GM19324 (cell line): ENCODE measurements around the gene PRSS53.
"Not testable (repeated sequence)": the region's sequence is repeated elsewhere in the genome, so short reads cannot be mapped to it uniquely, and the experiment has no call there.

ENCODE experiments used
- ATAC-seq: cut with Tn5 transposase; IDR thresholded peaks from one replicate; pipeline ENCODE4 v1.9.1; 2021; ENCODE audit warnings: mild to moderate bottlenecking, moderate library complexity; ENCODE audit not compliant: unreplicated experiment, low FRiP score

The PRSS53 gene

DNA sequence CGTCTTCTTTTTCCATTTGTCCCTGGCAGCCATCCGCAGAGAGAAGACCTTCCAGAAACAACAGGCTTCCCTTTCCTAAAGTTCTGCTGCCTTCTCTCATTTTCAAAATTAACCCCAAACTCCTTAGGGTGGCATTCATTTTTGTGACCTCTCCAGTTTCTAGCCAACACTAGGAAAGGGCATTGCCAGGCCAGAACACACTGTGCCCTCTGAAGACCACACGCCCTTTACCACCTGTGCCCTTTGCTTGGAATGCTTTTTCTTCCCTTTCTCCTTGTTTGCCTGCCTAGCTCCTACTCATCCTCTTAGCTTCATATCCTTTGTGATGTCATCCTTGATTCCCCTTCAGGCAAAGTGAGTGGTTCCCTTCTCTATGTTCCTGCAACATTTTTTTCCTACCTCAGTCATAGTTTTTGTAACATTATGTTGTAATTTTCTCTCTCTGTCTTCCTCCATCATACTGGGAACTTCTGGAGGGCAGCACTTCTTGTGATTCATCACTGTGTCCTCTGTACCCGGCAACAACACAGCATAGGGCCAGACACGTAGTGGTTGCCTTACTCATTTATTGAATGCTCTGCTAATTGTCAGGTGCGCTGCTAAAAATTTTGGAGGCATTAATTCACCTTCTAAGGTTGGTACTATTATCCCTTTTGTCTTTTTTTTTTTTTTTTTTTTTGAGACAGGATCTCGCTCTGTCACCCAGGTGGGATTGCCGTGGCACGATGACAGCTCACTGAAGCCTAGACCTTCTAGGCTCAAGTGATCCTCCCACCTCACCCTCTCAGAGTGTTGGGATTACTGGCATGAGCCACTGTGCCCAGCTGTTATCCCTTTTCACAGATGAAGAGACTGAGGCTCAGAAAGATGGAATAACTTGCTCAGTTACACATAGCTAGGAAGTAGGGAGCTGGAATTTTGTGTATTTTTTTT, 29.7 kb upstream of the PRSS53 start:
- ATAC-seq: no peak

DNA sequence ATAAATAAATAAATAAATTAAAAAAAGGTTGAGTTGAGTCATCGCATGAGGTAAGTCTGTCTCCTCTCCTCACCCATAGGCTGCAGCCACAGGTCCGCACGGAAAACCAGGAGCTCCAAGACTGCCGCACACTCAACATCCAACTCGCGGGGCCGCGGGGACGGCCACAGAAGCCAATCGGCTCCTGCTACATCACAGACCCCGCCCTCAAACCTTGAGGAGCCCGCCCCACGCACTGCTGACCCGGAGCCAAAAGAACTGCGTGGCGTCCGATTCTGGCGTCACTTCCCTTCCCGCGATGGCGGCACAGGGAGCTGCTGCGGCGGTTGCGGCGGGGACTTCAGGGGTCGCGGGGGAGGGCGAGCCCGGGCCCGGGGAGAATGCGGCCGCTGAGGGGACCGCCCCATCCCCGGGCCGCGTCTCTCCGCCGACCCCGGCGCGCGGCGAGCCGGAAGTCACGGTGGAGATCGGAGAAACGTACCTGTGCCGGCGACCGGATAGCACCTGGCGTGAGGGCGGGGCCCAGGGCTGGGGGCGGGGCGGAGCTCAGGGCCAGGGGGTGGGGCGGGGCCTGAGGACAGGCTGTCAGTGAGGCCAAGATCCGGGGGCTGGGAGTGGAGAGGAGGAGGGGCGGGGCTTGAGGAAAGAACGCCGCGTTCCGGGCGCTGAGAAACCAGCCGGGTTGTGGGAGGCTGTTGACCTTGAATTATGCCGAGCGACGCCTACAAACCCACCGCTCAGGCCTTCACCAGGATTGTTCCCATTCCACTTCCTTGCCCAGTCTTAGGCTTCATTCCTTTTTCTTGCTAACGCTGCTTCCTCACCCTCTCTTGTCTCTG, 28.9 kb upstream of the PRSS53 start, which contains the start of gene KAT8:
Gene KAT8 (plus strand): TSS at position 281 of the 839 bp plus-strand sequence. CDS start 18 bp downstream, at position 299.
- ATAC-seq: peak; percentile 92

DNA sequence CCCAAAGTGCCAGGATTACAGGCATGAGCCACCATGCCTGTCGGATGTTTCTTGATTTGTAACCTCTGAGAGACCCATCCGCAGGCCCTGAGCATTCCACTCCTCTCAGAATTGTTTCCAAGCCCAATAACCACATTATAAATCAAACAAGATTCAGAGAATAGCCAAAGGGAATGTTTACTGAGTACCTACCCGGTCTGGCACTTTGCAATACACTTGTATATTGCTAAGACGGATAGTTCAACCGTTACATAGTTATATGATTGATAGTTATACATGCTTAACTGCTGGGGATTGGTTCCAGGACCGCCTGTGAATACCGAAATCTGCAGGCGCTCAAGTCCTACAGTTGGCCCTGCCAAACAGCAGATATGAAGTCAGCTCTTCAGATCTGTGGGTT, 25.7 kb upstream of the PRSS53 start:
- ATAC-seq: no peak

DNA sequence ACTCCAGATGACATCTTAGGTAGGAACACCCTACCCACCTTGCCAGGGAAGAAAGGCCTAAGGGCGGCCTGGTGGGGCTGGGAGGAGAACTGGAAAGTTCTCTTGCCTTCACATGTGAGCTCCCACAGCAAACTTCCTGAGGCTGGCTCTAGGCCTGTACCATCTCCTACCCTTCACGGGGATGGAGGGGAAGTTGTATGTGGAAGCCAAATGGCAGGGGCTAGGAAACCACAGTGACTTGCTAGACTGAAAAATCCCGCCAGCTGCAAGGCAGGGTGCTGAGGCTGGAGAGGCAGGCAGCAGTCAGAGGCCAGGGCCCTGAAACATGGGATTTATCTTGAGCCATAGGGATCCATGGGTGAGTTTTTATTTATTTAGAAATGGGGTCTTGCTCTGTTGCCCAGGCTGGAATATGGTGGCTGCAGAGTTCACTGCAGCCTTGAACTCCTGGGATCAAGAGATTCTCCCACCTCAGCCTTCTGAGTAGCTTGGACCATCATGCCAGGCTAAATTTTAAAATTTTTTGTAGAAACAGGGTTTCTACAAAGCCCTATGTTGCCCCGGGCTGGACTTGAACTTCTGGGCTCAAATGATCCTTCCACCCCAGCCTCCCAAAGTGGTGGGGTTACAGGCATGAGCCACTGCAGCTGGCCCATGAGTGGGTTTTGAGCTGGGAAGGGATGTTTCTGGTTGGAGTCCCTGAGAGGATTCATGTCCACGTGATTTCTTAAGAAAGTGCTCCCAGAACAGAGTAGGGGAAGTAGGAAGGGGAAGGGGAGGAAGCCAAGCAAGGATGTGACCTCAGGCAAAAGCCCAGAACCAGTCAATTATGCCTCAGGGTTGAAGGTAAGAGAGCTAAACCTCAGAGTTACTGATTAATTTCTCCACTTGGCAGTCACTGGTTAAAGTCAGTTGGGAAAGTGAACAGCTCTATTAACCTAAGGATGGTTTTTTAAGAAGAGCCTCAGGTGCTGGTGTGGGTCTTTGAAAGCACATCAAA, 24.7 kb upstream of the PRSS53 start:
- no peak for ATAC-seq

DNA sequence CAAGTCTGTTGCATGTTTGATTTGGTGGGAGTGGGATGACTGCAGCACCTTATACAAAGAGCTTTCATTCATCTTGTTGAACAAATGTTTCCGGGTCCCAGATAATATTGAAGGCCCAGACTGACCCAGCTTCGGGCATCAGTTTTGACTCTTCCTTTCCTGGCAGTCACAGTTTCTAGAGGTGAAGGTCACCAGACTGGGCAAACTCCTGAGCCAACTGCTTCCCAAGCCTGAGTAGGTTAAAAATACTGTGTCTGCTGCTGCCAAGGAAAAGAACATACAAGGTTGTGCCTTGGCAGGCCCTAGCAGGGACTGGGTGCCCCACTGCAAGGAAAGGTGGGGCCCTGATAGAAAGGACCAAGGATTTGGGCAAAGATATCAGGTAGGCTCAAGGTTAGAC, 24.0 kb upstream of the PRSS53 start:
- ATAC-seq: no peak

DNA sequence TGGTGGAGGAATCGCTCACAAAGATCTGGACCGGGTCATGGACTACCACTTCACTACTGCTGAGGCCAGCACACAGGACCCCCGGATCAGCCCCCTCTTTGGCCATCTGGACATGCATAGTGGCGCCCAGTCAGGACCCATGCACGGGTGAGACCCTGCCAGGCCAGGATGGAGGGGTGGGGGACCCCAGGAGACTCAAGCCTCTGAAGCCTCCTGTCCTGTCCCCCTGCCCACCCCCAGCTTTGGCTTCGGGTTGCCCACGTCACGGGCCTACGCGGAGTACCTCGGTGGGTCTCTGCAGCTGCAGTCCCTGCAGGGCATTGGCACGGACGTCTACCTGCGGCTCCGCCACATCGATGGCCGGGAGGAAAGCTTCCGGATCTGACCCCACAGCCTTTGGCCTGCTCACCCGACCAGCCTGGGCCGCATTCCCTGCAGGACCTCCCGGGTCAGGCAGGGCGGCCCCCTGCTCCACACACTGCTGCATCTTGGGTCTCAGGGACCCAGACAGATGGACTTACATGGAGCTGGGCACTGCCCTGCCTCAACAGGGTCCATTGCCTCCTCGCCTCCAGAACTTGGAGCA, 23.2 kb upstream of the PRSS53 start:
- no peak for ATAC-seq

DNA sequence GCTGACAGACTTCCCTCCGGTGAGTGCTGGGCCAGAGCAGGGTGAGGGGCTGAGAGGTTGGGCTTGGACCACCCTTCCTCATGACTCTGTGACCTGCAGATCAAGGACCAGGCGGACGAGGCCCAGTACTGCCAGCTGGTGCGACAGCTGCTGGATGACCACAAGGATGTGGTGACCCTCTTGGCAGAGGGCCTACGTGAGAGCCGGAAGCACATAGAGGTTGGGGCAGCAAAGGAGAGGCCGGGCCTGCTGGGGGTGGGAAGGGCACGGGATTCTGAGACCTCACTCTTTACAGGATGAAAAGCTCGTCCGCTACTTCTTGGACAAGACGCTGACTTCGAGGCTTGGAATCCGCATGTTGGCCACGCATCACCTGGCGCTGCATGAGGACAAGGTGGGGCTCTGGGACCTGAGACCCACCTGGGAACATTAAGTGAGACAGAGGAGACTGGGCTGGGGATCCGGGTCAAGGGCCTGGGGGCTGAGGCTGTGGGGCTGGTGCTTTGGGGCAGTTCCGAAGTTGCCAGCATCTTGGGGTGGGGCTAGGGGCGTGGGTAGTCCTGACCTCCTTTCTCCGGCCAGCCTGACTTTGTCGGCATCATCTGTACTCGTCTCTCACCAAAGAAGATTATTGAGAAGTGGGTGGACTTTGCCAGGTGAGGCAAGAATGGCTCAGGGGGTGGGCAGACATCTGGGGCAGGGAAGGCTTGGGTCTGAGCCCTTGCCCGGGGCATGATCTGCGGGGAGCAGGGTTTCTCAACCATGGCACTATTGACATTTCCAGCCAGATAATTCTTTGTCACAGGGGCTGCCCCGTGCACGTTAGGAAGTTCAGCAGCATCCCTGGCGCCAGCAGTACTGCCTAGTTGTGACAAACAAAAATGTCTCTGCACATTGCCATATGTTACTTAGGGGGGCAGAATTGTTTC, 21.6 kb upstream of the PRSS53 start:
- ATAC-seq: no peak

DNA sequence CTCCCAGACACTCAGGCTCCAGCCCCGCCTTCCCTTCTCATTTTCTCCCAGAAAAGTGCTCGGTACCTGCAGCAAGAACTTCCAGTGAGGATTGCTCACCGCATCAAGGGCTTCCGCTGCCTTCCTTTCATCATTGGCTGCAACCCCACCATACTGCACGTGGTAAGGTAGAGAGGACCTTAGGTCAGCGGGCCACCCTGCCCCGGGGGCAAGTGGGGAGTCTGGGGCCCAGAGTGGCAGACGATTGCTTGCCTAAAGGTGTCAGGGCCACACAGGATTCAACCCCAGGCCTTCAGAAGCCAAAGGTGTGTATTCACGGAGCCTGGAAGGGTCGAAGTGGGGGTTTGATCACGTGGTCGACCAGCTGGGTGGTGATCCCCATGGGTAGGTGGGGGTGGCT, 20.9 kb upstream of the PRSS53 start:
- no peak for ATAC-seq

DNA sequence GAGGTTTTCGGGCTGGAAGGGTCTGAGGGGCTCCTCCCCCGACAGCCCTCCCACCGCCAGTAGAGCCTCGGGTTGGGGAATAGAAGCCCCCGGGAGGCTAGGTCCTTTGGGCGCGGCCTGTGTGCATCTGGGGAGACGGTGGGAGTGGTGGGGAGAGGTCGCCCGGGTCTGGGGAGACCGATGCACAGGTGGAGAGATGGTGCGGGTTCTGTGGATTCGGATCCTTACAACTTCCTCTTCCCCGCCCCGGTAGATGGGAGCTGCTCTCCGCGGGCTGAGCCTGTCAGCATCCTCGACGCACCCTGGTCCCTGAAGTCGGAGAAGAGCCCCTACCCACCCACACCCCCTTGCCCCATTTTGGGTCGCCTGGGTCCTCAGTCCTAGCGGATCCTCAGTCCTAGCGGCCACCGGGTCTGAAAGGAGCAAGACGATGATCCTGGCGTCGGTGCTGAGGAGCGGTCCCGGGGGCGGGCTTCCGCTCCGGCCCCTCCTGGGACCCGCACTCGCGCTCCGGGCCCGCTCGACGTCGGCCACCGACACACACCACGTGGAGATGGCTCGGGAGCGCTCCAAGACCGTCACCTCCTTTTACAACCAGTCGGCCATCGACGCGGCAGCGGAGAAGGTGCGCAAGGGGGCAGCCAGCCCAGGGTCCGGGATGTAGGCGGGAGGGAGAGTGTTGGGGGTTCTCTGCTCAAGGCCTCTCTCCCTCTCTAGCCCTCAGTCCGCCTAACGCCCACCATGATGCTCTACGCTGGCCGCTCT, 20.2 kb upstream of the PRSS53 start:
- ATAC-seq: no peak

DNA sequence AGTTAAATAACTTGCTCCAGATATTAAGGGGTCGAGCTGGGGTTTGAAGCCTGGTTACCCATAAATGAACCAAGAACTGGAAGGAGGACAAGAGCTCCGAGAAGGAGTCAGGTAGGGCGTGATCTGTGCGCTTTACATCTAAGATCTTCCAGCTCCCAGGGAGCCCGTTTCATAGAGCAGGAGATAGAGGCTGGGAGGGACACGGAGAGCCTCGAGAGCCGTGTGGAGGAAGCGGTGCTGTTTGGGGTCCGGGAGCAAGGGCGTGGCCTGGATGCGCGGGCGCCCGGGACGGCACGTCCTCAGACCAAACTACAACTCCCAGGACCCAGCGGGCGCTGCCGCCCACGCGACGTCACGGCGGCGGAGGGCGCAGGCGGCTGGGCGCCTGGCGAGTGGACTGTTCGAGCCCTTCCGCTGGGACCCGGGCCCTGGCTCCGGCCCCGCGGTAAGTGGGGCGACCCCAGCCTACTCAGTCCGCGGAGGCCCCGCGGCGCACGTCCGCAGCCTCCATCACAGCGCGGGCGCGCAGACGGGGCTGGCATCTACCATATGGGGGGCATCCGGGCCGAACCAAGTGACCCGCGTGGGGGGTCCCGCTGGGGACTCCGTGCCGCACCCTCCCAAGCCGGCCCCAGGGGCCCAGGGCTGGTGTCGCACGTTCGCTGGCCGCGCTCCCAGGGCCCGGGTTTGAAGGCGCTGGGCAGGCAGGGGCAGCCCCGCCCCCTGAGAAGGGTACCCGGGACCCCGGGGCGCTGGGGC, 19.5 kb upstream of the PRSS53 start, which contains the start of gene BCKDK:
Gene BCKDK (plus strand): TSS at position 352 of the 759 bp plus-strand sequence. CDS start 838 bp downstream, outside the sequence.
- ATAC-seq: peak; percentile 83

DNA sequence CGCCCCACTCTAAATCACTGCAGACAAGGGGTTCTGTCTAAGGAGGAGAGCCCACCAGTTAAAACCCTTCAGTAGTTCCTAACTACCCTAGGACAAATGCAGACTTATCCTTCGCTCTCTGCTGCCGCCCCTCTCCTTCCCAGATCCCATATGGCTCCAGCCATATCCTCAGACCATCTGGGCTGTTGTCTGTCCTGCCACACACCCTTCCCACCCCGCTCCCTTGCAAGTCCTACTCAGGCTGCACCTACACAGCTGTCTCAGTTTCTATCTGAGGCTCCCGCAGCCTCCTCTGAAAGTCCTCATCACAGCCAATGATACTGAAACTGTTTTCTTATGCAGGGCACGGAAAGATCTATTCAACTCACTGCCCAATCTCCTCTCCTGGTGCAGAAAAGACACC, 18.7 kb upstream of the PRSS53 start:
- peak; percentile 40 for ATAC-seq

DNA sequence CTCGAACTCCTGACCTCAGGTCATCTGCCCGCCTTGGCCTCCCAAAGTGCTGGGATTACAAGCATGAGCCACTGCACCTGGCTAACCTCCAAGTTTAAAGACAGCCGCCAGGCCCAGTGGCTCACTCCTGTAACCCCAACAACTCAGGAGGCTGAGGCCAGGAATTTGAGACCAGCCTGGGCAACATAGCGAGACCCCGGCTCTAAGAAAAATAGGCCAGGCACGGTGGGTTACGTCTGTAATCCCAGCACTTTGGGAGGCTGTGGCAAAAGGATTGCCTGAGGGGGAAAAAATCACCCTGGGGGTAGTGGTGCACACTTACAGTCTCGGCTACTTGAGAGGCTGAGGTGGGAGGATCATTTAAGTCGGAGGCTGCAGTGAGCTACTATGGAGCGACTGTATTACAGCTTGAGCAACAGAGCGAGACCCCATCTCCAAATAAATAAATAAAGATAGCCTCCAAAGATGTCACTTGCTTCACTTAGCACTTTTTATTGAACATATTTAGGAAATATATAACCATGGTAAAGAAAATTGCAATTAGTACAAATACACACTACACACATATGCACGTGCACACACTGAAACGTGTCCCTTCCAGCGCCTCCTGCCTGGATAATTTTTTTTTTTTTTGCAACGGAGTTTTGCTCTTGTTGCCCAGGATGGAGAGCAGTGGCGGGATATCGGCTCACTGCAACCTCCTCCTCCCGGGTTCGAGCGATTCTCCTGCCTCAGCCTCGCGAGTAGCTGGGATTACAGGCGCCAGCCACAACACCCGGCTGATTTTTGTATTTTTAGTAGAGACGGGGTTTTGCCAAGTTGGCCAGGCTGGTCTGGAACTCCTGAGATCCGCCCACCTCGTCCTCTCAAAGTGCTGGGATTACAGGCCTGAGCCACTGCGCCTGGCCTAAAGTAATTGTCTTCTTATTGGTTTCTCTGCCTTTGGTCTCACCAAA, 18.0 kb upstream of the PRSS53 start:
- no peak for ATAC-seq

DNA sequence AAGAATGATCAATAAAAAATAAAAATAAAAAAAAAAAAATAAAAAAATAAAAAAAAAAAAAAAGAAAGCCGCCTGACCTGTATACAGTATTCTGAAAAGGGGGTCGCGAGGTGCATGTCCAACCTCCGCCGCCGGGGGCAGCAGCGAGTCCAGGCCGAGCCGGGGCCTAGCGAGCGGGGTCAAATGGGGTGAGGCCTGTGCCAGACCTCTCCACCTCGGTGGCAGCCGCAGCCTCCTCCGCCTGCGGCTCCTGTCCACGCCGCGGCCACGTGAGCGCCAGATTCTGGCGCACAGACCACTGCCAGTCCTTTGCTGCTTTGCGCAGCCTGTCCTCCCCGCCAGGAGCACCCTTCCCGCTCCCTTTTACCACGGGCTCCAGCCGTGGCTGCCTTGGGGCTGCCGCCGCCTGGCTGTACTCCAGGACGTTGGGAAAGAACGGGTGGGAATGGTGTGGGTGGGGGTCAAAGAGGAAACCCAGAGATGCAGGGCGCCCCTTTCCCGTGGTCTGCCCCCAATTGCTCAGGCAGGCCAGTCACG, 17.0 kb upstream of the PRSS53 start:
- ATAC-seq: peak; percentile 34

DNA sequence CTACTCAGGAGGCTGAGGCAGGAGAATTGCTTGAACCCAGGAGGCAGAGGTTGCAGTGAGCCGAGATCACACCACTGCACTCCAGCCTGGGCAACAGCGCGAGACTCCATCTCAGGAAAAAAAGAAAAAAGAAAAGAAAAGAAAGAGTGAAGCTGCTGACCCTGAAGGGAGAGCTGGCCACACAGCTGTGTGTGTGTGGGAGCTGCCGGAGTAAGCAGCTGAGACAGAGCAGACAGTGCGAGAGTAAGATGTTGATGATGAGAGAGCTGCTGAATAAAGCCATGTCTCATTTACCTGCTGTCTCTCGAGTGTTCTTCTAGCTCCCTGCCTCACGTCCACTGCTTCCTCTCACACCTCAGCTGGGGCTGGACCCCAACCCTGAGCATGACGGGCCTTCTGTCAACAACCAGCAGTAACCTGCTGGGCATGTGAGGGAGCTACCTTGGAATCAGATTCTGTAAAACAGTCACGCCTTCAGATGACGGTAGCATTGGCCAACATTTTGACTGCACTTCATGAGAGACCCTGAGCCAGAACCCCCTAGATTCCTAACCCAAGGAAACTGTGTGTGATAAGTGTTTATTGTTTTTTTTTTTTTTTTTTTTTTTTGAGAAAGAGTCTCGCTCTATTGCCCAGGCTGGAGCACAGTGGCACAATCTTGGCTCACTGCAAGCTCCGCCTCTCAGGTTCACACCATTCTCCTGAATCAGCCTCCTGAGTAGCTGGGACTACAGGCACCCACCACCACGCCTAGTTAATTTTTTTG, 12.3 kb upstream of the PRSS53 start:
- not testable (repeated sequence) for ATAC-seq
